NCI-H1694 treated with DMSO at 0.1 percent for 48 hours (cell line): ENCODE data around the gene COL25A1.
"Not testable (repeated sequence)": the region's sequence is repeated elsewhere in the genome, so short reads cannot be mapped to it uniquely, and the experiment has no call there.

Experiments used
- DNase-seq: peaks from one replicate; lab custom pipeline; 2025; lab: John Stamatoyannopoulos, UW

Gene COL25A1

DNA sequence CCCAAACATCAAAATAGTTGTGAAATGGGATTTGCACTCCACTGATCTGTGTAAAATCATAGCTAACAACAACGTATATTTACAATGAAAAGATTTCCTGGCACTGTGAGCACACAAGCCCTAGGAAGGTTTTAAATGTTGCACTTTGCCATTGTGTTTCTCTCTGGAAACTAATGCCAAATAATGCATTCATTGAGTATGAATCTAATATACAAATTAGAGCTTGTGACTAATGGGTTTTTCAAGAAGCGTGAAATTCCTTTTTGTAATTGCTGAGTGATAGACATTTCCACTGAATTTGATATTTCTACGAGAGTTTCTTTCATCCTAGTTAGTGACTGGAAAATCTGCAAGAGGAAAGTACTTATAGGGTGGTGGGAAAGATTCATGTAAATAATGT, 135.9 kb downstream of the COL25A1 start:
- DNase-seq = no peak

DNA sequence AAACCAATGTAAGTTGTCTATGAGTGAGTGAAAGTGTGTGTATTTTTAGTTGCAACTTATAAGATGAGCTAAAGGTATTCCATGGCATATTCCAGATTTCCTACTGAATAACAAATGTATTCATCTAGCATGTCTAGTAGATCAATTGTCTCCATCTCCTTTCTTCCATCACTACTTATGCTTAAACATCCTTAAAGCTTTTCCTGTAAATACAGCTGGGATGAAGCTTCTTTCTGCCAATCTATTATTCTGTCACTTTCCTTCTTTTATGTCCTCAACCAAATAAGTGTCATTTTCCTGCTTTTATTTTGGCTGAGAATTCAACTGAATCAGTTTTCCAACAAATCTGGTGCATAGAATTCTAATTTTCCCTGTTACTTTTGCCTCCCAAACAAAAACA, 136.3 kb downstream of the COL25A1 start:
- no peak for DNase-seq

DNA sequence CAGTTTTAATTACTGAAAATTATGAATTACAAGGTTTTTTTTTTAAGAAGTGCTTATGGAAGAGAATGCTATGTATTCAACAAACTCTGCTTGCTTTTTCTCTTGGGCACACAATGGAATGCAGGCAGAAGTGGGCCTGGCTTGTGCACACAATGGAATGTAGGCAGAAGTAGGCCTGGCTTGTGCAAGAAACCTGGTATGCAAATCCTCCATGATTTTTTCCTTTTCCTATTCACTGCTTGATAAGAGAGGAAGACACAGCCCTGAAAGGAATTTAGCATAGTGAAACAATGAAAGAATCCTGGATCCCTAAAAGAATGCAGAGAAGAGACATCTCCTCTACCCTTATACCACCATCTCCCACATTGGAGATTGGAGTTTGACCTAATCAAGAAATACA, 138.4 kb downstream of the COL25A1 start:
- no peak for DNase-seq

DNA sequence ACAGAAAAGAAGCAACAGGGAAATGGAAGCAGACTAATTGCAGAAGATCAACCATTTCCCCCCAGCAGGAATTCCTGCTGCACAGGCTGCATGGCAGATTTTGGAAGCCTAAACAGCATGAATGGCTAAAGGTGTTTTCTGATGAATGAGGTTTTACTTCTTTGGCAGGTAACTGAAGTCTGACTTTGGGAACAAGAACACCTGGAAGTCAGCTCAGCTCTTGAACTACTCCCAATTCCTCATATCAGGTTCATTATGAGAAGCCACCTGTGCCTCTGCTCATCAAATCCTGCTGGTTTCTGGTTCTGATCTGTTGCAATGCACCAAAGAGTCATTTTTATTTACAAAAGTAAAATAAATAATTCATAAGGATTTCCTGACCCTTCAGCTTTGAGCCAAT, 139.0 kb downstream of the COL25A1 start:
- DNase-seq = no peak

DNA sequence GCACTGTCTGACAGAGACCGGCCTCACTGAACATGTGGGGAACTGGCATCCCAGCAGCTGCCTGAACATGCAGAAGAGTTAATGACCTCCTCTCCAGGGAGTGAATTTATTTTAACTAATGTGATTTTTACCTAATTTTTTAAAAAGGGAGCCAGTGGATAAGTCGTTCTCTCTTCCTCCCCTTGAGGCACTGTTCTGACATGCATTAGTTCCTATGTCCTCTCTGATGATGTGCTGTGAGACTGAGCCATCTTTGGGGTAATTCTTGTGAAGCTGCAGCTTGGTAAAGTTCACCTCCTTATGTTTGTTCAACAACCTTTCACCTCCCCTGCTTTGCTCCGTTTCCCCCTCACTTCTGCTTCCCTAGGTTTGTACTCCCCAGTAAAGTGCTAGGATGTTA, 139.7 kb downstream of the COL25A1 start:
- no peak for DNase-seq

DNA sequence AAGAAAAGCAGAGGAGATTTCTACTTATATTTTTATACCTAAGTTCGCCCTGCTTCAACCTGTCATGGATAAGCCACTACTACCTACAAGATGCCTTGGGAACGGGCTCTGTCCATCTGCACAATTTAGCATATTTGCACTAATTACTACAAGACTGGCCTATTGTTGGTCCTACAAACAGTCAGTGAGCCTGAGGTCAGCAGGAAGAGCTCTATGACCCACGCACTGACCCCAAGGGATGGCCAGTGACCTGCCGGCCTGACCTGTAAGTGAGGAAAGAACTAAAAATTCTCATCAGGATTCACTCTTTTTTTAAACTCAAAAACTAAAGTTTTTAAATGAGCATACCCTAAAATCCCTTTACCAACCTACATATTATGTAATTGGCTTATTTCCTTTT, 142.0 kb downstream of the COL25A1 start:
- DNase-seq = no peak

DNA sequence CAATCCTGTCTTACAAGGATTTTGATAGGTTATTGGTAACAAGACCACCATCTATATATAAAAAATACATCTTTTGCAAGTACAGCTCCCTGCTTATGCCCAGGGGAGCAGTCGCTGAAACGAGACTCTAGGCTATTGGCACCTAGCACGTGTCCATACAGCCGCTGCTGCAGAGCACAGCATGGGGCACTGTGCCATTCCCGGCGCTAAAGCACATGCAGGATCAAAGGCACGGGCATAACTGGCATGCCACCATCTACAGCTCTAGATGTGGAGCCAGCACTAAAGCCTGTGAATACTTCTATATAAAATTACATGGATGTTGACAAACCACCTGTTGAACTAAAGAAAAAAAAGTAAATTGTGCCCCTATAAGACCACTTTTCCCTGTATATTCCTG, 144.8 kb downstream of the COL25A1 start:
- DNase-seq = no peak

- DNase-seq = no peak
Measured at GRCh38 chr4:109157205-109157604, 145.3 kb downstream of the COL25A1 start.

- no peak for DNase-seq
Measured at GRCh38 chr4:109156356-109156755, 146.1 kb downstream of the COL25A1 start.

DNA sequence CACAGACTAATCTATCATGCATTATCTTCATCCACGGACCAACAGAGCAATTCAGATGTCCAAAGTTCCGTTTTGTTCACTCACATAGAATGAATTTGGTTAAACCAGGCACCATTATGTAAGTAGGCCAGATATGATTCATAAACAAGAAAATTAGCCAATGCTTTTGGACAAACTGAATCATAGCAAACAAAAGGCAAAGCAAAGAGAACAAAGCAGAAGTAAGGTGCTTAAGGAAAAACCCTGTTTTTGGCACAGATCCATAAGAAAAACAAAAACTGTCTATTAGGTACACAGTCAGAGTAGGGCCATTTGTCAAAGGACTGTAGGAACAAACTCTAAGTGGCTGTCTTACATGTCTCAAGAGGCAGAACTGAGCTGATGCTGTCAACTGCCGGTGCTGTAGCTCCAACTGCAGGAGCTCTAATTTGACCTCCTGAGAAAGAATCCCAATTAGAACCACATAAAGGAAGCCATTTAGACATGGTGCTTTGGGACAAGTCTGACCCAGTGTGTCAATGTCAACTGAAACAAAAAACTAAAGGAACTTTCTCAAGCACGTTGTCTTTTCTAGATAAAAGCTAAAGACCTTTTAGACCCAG, 146.7 kb downstream of the COL25A1 start:
- DNase-seq = no peak

- DNase-seq = no peak
Measured at GRCh38 chr4:109155084-109155483, 147.4 kb downstream of the COL25A1 start.

- DNase-seq = no peak
Measured at GRCh38 chr4:109154424-109154823, 148.0 kb downstream of the COL25A1 start.

DNA sequence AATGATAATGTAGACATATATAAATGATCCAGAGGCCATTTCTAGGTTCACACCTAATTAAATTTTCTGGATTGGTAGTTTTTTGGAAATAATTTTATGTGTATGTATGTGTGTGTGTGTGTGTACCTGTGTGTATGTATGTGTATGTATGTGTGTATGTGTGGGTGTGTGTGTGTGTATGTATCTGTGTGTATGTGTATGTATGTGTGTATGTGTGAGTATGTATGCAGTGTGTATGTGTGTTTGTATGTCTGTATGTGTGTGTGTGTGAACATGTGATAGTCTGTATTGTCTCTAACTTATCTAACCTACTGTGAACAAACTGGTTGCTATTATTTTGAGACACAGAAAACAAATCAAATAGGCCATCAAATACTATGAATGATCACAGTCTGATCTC, 152.6 kb downstream of the COL25A1 start:
- no peak for DNase-seq

DNA sequence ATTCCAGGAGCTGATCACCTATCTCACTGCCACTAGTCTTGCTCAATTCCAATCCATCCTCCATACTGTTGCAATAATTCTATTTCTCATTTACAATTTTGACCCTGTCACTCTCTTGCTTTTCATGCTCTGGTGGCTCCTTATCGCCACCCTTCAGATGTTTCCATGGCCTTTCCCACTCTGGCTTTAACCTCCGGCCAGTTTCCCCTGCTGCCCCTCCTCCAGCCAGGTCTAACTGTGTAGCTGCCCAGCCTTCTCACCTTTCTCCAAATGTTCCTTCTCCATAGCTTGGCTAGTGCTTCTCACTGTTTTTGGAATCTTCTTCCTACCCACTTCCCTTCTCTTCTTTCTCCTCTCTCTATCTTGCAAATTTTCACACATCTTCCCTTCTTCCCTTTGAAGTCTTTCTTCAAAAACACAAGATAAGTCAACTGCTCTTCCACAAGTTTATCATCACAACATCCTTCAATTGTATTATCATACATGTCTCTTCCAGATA, 153.8 kb downstream of the COL25A1 start:
- DNase-seq = no peak

DNA sequence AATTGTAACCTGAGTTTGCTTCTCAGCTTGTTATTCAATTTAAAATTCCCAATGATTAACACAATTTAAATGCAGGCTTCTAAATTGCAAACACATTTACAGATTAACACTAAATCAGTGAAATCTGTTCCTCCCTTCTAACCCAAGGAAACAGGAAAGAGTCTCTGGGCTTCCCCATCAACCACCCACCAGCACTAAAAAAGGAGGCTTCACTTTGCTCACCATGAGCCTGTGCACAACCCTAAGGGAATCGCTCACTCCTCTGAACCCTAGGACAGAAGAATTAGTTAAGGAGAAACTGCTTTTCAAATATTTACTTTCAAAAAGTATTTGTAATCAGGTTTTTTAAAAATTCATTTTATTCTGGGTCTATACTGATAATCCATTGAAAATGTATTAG, 155.3 kb downstream of the COL25A1 start:
- DNase-seq = no peak

- DNase-seq = no peak
Measured at GRCh38 chr4:109146499-109146898, 156.0 kb downstream of the COL25A1 start.

DNA sequence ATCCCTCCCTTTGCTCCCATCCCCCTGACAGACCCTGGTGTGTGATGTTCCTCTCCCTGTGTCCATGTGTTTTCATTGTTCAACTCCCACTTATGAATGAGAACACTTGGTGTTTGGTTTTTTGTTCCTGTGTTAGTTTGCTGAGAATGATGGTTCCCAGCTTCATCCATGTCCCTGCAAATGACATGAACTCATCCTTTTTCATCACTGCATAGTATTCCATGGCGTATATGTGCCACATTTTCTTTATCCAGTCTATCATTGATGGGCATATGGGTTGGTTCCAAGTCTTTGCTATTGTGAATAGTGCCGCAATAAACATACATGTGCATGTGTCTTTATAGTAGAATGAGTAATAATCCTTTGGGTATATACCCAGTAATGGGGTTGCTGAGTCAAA, 164.3 kb downstream of the COL25A1 start:
- DNase-seq = not testable (repeated sequence)

DNA sequence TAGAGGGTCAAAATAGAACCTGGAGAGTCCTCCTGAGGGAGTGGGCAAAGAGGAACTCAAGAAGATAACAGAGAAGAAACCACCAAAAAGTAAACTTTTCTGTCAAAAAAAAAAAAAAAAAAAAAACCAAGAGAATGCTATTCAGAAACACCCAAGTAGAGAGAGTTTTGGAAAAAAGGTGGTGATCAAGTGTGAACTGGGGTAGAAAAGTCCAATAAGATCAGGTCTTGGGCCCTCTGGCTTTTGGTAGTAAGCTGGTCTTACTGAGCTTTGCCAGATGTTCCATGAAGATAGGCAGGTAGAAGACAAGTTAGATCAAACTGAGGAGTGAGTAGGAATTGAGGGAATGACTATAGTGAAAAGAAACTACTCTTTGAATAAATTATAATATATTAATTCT, 167.5 kb downstream of the COL25A1 start:
- no peak for DNase-seq

DNA sequence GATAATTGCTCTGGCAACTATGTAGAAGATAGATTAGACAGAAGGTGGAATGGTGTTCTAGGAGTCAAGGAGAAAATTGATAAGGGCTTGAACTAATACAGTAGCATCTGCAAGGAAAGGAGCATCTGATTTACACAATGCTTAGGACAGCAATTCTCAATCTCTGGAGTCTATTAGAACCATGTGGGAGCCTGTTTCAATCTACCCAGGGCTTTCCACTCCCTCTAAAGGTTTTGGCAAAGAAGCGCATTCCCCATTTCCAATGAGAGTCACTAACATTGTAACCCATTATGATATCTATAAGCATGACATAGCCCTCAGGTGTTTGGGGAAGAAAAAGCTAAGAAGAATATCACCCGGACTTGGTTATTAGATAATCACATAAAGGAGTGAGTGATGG, 168.2 kb downstream of the COL25A1 start:
- DNase-seq = no peak

DNA sequence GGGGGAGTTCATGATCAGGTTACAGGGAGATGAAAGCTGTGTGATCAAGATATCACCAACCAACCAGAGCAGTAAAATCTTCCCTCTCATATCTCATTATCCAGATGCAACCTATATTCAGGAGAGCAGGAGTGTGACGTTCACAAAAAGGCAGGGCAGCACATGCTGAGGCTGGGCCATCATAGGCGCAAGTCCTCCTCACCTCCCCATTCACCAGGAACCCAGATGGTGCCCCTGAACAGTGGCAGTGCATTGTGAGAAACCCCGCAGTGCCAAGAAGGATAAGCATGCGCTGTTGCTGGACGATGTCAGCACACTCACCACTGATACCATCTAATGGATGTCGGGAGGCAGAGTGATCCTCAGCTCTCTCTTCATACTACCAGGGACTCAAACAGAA, 170.9 kb downstream of the COL25A1 start:
- DNase-seq = no peak

GRCh38 chr4:109128589-109128988, 173.9 kb downstream of the COL25A1 start:
- DNase-seq = no peak

DNA sequence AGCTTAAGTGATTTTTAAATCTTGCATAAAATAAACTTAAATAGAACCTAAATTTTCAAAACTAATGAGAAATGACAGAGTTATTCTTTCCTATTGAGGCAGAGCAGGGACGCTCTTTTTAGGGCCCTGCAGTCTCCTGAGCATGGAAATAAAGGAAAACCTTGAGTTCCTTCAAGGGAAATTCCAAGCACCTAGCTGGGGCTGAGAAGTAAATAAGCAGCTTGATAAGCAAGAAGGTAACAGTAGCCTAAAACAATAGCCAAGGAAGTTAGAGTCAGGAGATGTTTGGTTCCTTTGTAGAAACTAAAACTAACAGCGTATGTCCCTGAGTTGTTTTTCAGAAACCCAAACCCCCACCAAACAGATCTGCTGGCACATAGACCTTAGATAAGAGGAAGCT, 174.6 kb downstream of the COL25A1 start:
- DNase-seq = no peak

GRCh38 chr4:109126856-109127255, 175.6 kb downstream of the COL25A1 start:
- no peak for DNase-seq

- no peak for DNase-seq
Measured at GRCh38 chr4:109125084-109125483, 177.4 kb downstream of the COL25A1 start.

- no peak for DNase-seq
Measured at GRCh38 chr4:109123951-109124350, 178.5 kb downstream of the COL25A1 start.
